ENCODE measurements around the gene TSPAN1. TPM values are rescaled to one million over a fixed set of nuclear protein-coding genes. Genes with fewer than 3 reads are reported as not detected.

Gene TSPAN1
- total and polyA plus RNA-seq, 12 donors, result 0.39 to 44.6 (median 7.6) TPM

- Histone ChIP-seq H3K27ac (peak overlapping the region in 1 of 5 donors; percentile 29), H3K9me3 (replicated peaks in 1 of 3) (no peaks in the 10 kb centered on the region), H3K4me3 (no peak overlapping the region), H3K4me1 (replicated peaks in 1 of 2) (peaks cover 4 to 22% of the 10 kb centered on the region in 2 donors), H3K36me3 (replicated peaks in 1 of 2) (no peaks in the 10 kb centered on the region), H3K27me3 (no peaks in the 10 kb centered on the region)
- intact Hi-C loops (cut with DNase I), result loop anchor here in 1 of 2 donors (2.0 kb wide), 1 partner anchor 145 kb away; no protein-coding TSS in a partner anchor
- 74 to 80% (median 76%) methylated on average over 10 of the region's 10 CpGs for WGBS, 4 donors
- TF ChIP-seq POLR2A (IDR thresholded peaks at IDR 0.05), result no peak
- no peak for TF ChIP-seq CTCF (IDR thresholded peaks at IDR 0.05)
- no peak for DNase-seq
Observed at GRCh38 chr1:46181343-46182260, 6.7 kb downstream of the TSPAN1 start.

GRCh38 chr1:46183079-46183847 lies 8.4 kb downstream of the TSPAN1 start:
- intact Hi-C loops (cut with DNase I), result no loop called here
- peak in 1 of 2 donors; percentile 53 for TF ChIP-seq POLR2A (IDR thresholded peaks at IDR 0.05)
- no peak for TF ChIP-seq CTCF (IDR thresholded peaks at IDR 0.05)
- Histone ChIP-seq H3K27ac (peak overlapping the region; percentile 63 to 93 (median 90)), H3K4me3 (no peak overlapping the region), H3K27me3 (no peaks in the 10 kb centered on the region), H3K9me3 (replicated peaks in 1 of 3) (no peaks in the 10 kb centered on the region), H3K4me1 (replicated peaks in 1 of 2) (peaks cover 4 to 22% of the 10 kb centered on the region in 2 donors), H3K36me3 (replicated peaks in 1 of 2) (peaks cover 0 to 5% of the 10 kb centered on the region in 2 donors)
- DNase-seq, result peak; percentile 91 to 98 (median 97)
- WGBS, 4 donors, result 39 to 68% (median 47%) methylated on average over 4 to 8 of the region's 8 CpGs

GRCh38 chr1:46183926-46184557 lies 9.2 kb downstream of the TSPAN1 start:
- Histone ChIP-seq H3K4me3 (no peak overlapping the region), H3K36me3 (replicated peaks in 1 of 2) (peaks cover 0 to 5% of the 10 kb centered on the region in 2 donors), H3K27ac (peak overlapping the region; percentile 50 to 93 (median 90)), H3K27me3 (no peaks in the 10 kb centered on the region), H3K4me1 (replicated peaks in 1 of 2) (peaks cover 4 to 20% of the 10 kb centered on the region in 2 donors), H3K9me3 (replicated peaks in 1 of 3) (no peaks in the 10 kb centered on the region)
- no peak for DNase-seq
- intact Hi-C loops (cut with DNase I), result no loop called here
- 72 to 85% (median 78%) methylated on average over 9 to 12 of the region's 12 CpGs for WGBS, 4 donors
- TF ChIP-seq POLR2A (IDR thresholded peaks at IDR 0.05) (no peak), CTCF (IDR thresholded peaks at IDR 0.05) (no peak)

All from adrenal gland (tissue), 12 donors.